SJCRH30 (cell line): ENCODE results near the gene ZNF692. TPM values are rescaled to one million over a fixed set of nuclear protein-coding genes. Genes with fewer than 3 reads are reported as not detected.
"Not testable (repeated sequence)": the region's sequence is repeated elsewhere in the genome, so short reads cannot be mapped to it uniquely, and the experiment has no call there.

ENCODE experiments used
- DNase-seq, 2 experiments: peaks; one replicate each; pipeline ENCODE4 v3.0.0-alpha.2; 2015 to 2020
- H3K27ac ChIP-seq: fragments of 250-450 bp; sonication (Bioruptor Pico); 2 replicates; pipeline ENCODE4 v1.5.1; 2020; ENCODE audit warnings: mild to moderate bottlenecking, moderate library complexity
- H3K27me3 ChIP-seq: fragments of 250-450 bp; sonication (Bioruptor Pico); 2 replicates; pipeline ENCODE4 v1.5.1; 2020; ENCODE audit warnings: mild to moderate bottlenecking, moderate library complexity
- H3K36me3 ChIP-seq: fragments of 250-450 bp; sonication (Bioruptor Pico); 2 replicates; pipeline ENCODE4 v1.5.1; 2020; ENCODE audit warnings: mild to moderate bottlenecking, moderate library complexity
- H3K4me1 ChIP-seq: fragments of 250-450 bp; sonication (Bioruptor Pico); 2 replicates; pipeline ENCODE4 v1.5.1; 2020; ENCODE audit warnings: mild to moderate bottlenecking, moderate library complexity
- H3K4me3 ChIP-seq: fragments of 250-450 bp; sonication (Bioruptor Pico); 2 replicates; pipeline ENCODE4 v1.5.1; 2020; ENCODE audit warnings: mild to moderate bottlenecking, moderate library complexity
- H3K9me3 ChIP-seq: fragments of 250-450 bp; sonication (Bioruptor Pico); replicated peaks from 2 replicates; pipeline ENCODE4 v1.5.1; 2020; ENCODE audit warnings: mild to moderate bottlenecking, moderate library complexity
- total RNA-seq: library from RNA; depleted of rRNA; stranded (reverse); fragments of >200 nt; shearing (Covaris generic); gene quantifications from 2 replicates; pipeline ENCODE4 v1.2.3, GENCODE V29; 2014

The ZNF692 gene
- total RNA-seq, 1 experiment from 2014 or later: 26.4 TPM

- Histone ChIP-seq H3K4me1 (no peaks in the 10 kb centered on the region), H3K27me3 (no peaks in the 10 kb centered on the region), H3K27ac (no peak overlapping the region), H3K4me3 (no peak overlapping the region), H3K36me3 (peaks cover 9% of the 10 kb centered on the region), H3K9me3 (no peaks in the 10 kb centered on the region)
- DNase-seq: no peak
These were observed 11.5 kb downstream of the ZNF692 start for GRCh38 chr1:248847181-248847955.

DNA sequence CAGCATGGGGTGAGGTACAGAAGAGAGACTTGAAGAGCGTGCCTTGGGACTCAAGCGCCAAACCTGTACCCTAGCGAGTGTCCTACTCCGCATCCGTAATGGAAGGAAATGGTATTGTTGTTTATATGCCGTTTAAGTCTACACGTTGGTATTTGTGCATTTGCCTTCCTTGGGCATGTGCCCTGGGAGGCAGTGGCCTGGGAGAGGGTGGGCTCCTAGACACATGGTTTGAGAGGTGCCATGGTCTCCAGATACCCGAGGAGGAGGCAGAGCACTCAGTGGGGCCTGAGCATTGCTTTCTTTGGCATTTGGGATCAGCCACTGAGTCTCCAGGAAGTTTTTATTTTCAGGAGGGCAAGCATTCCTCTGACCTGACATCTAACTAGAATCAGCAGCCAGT lies 14.4 kb downstream of the ZNF692 start:
- no peak overlapping the region for H3K4me3 ChIP-seq
- H3K36me3 ChIP-seq: peaks cover 5% of the 10 kb centered on the region
- H3K27me3 ChIP-seq: no peaks in the 10 kb centered on the region
- H3K27ac ChIP-seq: no peak overlapping the region
- H3K9me3 ChIP-seq: no peaks in the 10 kb centered on the region
- DNase-seq: no peak
- no peaks in the 10 kb centered on the region for H3K4me1 ChIP-seq

GRCh38 chr1:248843687-248844086 lies 15.2 kb downstream of the ZNF692 start:
- DNase-seq: no peak
- Histone ChIP-seq H3K4me3 (no peak overlapping the region), H3K36me3 (0 out of 2 replicates have a peak, but pooled peaks cover 3% of the 10 kb centered on the region), H3K4me1 (no peaks in the 10 kb centered on the region), H3K27me3 (no peaks in the 10 kb centered on the region), H3K27ac (no peak overlapping the region), H3K9me3 (no peaks in the 10 kb centered on the region)

- no peak overlapping the region for H3K27ac ChIP-seq
- H3K4me1 ChIP-seq: no peaks in the 10 kb centered on the region
- H3K4me3 ChIP-seq: no peak overlapping the region
- DNase-seq: no peak
- no peaks in the 10 kb centered on the region for H3K27me3 ChIP-seq
- no peaks in the 10 kb centered on the region for H3K9me3 ChIP-seq
- 0 out of 2 replicates have a peak, but pooled peaks cover 3% of the 10 kb centered on the region for H3K36me3 ChIP-seq
These were observed 16.0 kb downstream of the ZNF692 start for GRCh38 chr1:248842781-248843331.

GRCh38 chr1:248841702-248842395 lies 17.0 kb downstream of the ZNF692 start:
- Histone ChIP-seq H3K27me3 (no peaks in the 10 kb centered on the region), H3K36me3 (0 out of 2 replicates have a peak, but pooled peaks cover 3% of the 10 kb centered on the region), H3K9me3 (no peaks in the 10 kb centered on the region), H3K4me3 (no peak overlapping the region), H3K27ac (no peak overlapping the region), H3K4me1 (no peaks in the 10 kb centered on the region)
- peak in 1 of 2 experiments; percentile 49 for DNase-seq

GRCh38 chr1:248840946-248841345 lies 17.9 kb downstream of the ZNF692 start:
- no peaks in the 10 kb centered on the region for H3K9me3 ChIP-seq
- H3K27ac ChIP-seq: no peak overlapping the region
- no peak for DNase-seq
- no peaks in the 10 kb centered on the region for H3K27me3 ChIP-seq
- no peaks in the 10 kb centered on the region for H3K36me3 ChIP-seq
- no peaks in the 10 kb centered on the region for H3K4me1 ChIP-seq
- H3K4me3 ChIP-seq: no peak overlapping the region

DNA sequence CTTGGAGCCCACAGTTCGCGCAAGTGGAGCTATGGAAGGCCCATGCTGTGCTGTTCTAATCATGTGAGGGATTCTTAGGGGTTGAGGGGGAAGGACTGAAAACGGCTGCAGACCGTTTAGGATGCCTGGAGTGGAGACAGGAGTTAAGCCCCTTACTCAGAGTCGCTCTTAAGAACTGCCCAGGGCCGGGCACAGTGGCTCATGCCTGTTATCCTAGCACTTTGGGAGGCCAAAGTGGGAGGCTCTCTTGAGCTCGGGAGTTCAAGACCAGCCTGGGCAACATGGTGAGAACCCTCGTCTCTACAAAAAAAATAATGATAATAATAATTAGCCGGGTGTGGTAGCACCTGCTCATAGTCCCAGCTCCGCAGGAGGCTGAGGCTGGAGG lies 19.7 kb downstream of the ZNF692 start:
- no peaks in the 10 kb centered on the region for H3K9me3 ChIP-seq
- H3K27ac ChIP-seq: peak overlapping the region; percentile 89
- DNase-seq: no peak
- H3K36me3 ChIP-seq: no peaks in the 10 kb centered on the region
- H3K27me3 ChIP-seq: no peaks in the 10 kb centered on the region
- H3K4me1 ChIP-seq: no peaks in the 10 kb centered on the region
- H3K4me3 ChIP-seq: peak overlapping the region; percentile 82

DNA sequence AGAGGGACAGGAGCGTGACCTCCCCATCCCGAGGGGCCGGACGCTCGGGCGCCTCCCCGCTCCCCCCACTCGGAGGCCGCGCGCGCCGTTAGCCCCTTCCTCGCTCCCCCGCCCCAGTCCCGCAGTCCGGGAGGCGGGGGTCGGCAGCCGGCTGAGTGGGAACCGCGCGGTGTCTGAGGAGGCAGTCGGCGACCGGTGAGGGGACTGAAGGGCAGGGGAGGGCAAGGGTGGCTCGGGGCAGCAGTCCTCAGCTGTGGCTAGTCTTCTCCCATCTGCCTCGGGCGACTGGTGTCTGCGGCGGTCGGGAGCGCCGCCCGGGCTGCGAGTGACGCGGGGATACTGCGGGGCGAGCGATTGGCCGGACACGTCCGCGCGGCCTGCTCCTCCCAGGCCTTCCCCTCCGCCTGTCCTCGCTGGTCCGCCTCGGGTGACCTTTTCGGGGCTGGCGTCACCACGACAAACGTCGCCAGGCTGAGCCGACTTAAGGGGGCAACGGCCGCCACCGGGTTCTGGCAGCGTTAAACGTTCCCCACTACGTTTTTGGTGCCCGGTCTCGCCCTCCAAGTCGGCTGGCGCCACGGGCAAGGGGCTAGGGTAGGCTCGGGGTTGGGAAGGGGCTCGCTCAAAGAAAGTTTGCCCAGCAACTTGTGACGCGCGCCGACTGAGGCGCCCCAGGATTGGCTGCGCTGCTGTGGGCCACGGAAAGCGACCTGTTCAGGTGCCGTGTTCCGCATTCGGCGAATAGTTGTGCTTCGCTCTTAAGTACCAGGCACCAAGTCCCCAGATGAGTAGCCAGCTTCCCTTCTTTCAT lies 20.3 kb downstream of the ZNF692 start:
- Histone ChIP-seq H3K4me1 (no peaks in the 10 kb centered on the region), H3K4me3 (peak overlapping the region; percentile 82), H3K36me3 (no peaks in the 10 kb centered on the region), H3K27me3 (no peaks in the 10 kb centered on the region), H3K9me3 (no peaks in the 10 kb centered on the region), H3K27ac (peak overlapping the region; percentile 89)
- DNase-seq: peak; percentile 74 to 78

GRCh38 chr1:248837781-248838356 lies 21.0 kb downstream of the ZNF692 start, which contains the start of gene ZNF672:
Gene ZNF672 (plus strand): TSS chr1:248838224. CDS start chr1:248847275, 9,051 bp downstream.
- H3K27me3 ChIP-seq: no peaks in the 10 kb centered on the region
- peak; percentile 94 to 96 for DNase-seq
- H3K36me3 ChIP-seq: no peaks in the 10 kb centered on the region

GRCh38 chr1:248837045-248837780 lies 21.7 kb downstream of the ZNF692 start:
- no peak overlapping the region for H3K27ac ChIP-seq
- no peaks in the 10 kb centered on the region for H3K9me3 ChIP-seq
- H3K4me3 ChIP-seq: peak overlapping the region; percentile 82
- H3K4me1 ChIP-seq: no peaks in the 10 kb centered on the region
- H3K36me3 ChIP-seq: no peaks in the 10 kb centered on the region
- H3K27me3 ChIP-seq: 0 out of 2 replicates have a peak, but pooled peaks cover 3% of the 10 kb centered on the region
- DNase-seq: no peak

More at GRCh38 chr1:248837781-248838356, 21.0 kb downstream of the ZNF692 start, which contains the start of gene ZNF672:
- H3K4me3 ChIP-seq: peak within 1 kb of the TSS; percentile 82
- no peaks in the 10 kb centered on the region for H3K4me1 ChIP-seq
- H3K9me3 ChIP-seq: no peaks in the 10 kb centered on the region
- H3K27ac ChIP-seq: peak within 1 kb of the TSS; percentile 89

DNA sequence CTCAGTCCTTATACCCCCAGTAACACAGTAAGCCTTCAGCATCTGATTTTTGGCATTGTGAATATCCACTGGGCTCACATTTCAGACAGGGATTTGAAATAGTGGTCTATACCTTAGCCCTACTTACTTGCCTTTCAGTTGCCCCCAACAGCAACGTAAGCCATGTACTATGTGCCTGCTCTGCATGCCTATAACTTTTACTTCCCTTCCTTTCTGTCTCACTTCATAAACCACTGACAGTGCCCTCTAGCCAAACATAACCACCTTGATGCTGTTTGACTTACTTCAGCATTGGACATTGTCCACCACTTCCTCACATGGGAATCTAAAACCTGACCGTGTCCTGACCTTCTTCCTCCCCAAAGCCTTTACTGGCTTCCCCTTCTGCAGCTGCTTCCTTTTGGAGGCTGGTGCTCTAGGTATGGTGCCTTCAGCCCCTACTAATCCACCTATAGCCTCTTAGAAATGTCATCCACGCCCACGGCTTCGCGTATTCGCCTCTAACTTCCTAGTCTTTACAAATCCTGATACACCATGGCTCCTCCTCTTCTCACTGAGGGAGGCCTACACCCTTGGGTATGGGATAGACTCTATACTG lies 24.4 kb downstream of the ZNF692 start:
- H3K4me1 ChIP-seq: no peaks in the 10 kb centered on the region
- H3K36me3 ChIP-seq: no peaks in the 10 kb centered on the region
- no peak overlapping the region for H3K4me3 ChIP-seq
- no peak overlapping the region for H3K27ac ChIP-seq
- 0 out of 2 replicates have a peak, but pooled peaks cover 3% of the 10 kb centered on the region for H3K27me3 ChIP-seq
- no peaks in the 10 kb centered on the region for H3K9me3 ChIP-seq
- no peak for DNase-seq

DNA sequence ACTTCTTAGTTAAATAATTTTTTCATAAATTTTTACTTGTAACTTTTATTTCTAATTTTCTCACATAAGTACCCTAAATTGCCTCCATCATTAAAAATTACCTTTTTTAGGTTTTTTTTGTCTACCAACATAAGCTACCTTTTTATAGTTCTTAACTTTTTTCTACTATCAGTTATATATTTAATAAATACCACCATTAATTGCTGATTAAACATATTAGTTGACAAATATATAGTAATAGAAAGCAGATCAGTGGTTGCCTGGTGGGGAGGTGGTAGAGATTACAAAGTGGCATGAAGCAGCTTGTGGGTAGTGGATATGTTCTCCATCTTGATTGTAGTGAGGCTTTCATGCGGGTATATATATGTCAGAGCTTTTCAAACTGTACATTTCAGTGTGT lies 27.0 kb downstream of the ZNF692 start:
- Histone ChIP-seq H3K27ac (no peak overlapping the region), H3K9me3 (no peaks in the 10 kb centered on the region), H3K4me1 (no peaks in the 10 kb centered on the region), H3K27me3 (0 out of 2 replicates have a peak, but pooled peaks cover 3% of the 10 kb centered on the region), H3K36me3 (no peaks in the 10 kb centered on the region), H3K4me3 (no peak overlapping the region)
- DNase-seq: no peak

DNA sequence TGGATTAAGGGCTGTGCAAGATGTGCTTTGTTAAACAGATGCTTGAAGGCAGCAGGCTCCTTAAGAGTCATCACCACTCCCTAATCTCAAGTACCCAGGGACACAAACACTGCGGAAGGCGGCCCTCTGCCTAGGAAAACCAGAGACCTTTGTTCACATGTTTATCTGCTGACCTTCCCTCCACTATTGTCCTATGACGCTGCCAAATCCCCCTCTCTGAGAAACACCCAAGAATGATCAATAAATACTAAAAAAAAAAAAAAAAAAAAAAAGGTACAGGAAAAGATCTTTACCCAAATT lies 28.2 kb downstream of the ZNF692 start:
- not testable (repeated sequence) for H3K4me3 ChIP-seq, H3K4me1 ChIP-seq, H3K27me3 ChIP-seq, DNase-seq, H3K27ac ChIP-seq, H3K36me3 ChIP-seq, H3K9me3 ChIP-seq
